HepG2 (cell line): ENCODE results near the gene INAFM2. TPM values are rescaled to one million over a fixed set of nuclear protein-coding genes. Genes with fewer than 3 reads are reported as not detected.
A peak's percentile ranks its signal among the peaks of the same experiment; 100 is the strongest.

Source experiments
- ATAC-seq: fragments of 200-7000 bp; cut with Tn5 transposase; 3 replicates; pipeline ENCODE4 v1.9.1; 2020; ENCODE audit warnings: mild to moderate bottlenecking, moderate library complexity
- BruUV-seq: library from RNA; stranded (reverse); fragments of 400-500 nt; replicated peaks from 2 replicates; lab custom pipeline; 2021; lab: Mats Ljungman, UMichigan
- CTCF ChIA-PET: fragments of 300-600 bp; formaldehyde crosslinking; extraction: SDS; loops from one replicate; lab custom pipeline; 2021; ENCODE audit warnings: low total read pairs, inconsistent platforms, low intra/inter-chr PET ratio; lab: Yijun Ruan, JAX
- POLR2A ChIA-PET: fragments of 350-600 bp; sonication (Branson Sonifier 250); formaldehyde crosslinking; loops from one replicate; lab custom pipeline; 2020; ENCODE audit warnings: antibody characterized with exemption, inconsistent platforms; lab: Yijun Ruan, JAX
- DNase-seq: peaks from one replicate; pipeline ENCODE4 v3.0.0-alpha.2; 2015; ENCODE audit warnings: low spot score
- FAIRE-seq: peaks from 3 replicates; lab custom pipeline; 2011; peaks lifted over from hg19 to GRCh38; lab: Jason Lieb, UNC
- H2AFZ ChIP-seq: one replicate; pipeline ENCODE4 v1.6.1; 2011; ENCODE audit warnings: low read length, inconsistent platforms
- H3K27ac ChIP-seq: fragments of 300-600 bp; 3 replicates; pipeline ENCODE4 v1.8.0; 2011; ENCODE audit warnings: mixed run types, mild to moderate bottlenecking, mixed read lengths, low read length, inconsistent platforms; ENCODE audit not compliant: insufficient read depth; ENCODE audit errors: extremely low read length
- H3K27me3 ChIP-seq, 2 experiments: fragments of 200-600 bp in 1 of 2; 2 replicates in 1 of 2; 3 replicates in 1 of 2; pipeline versions ENCODE4 v1.6.0 to v1.8.0; 2011; ENCODE audit warnings: low read length in 2 of 2, mild to moderate bottlenecking in 2 of 2, moderate library complexity in 2 of 2, inconsistent platforms in 1 of 2; ENCODE audit not compliant: insufficient read depth in 2 of 2, control insufficient read depth in 1 of 2
- H3K36me3 ChIP-seq, 2 experiments: fragments of 200-600 bp in 1 of 2; replicated peaks in 1 of 2; 2 replicates in 1 of 2; 3 replicates in 1 of 2; pipeline versions ENCODE4 v1.5.1 to v1.8.0; 2011; ENCODE audit warnings: low read length in 2 of 2, inconsistent platforms in 1 of 2; ENCODE audit not compliant: insufficient read depth in 2 of 2, control insufficient read depth in 1 of 2
- H3K4me1 ChIP-seq: 2 replicates; pipeline ENCODE4 v1.5.1; 2012; ENCODE audit warnings: low read length, inconsistent platforms; ENCODE audit not compliant: insufficient read depth
- H3K4me2 ChIP-seq: 2 replicates; pipeline ENCODE4 v1.6.0; 2011; ENCODE audit warnings: low read depth, low read length, inconsistent platforms
- H3K4me3 ChIP-seq, 3 experiments: fragments of 200-600 bp in 1 of 3; sonication (generic), shearing (Covaris generic) in 1 of 3; replicated peaks in 1 of 3; 2 replicates each; pipeline ENCODE4 v1.5.1; 2011 to 2016; ENCODE audit warnings: low read length in 3 of 3, inconsistent platforms in 2 of 3, low read depth in 2 of 3, mild to moderate bottlenecking in 2 of 3, control low read depth in 1 of 3, mixed read lengths in 1 of 3; ENCODE audit not compliant: insufficient read depth in 1 of 3
- H3K79me2 ChIP-seq: one replicate; pipeline ENCODE4 v1.6.1; 2011; ENCODE audit warnings: low read length, inconsistent platforms; ENCODE audit not compliant: insufficient read depth
- H3K9ac ChIP-seq: 2 replicates; pipeline ENCODE4 v1.6.0; 2011; ENCODE audit warnings: mild to moderate bottlenecking, low read depth, low read length, inconsistent platforms; ENCODE audit not compliant: insufficient read depth
- H3K9me3 ChIP-seq: 2 replicates; pipeline ENCODE4 v1.5.1; 2012; ENCODE audit warnings: mild to moderate bottlenecking, low read length
- H4K20me1 ChIP-seq: 2 replicates; pipeline ENCODE4 v1.6.0; 2011; ENCODE audit warnings: inconsistent platforms, mild to moderate bottlenecking, low read length, moderate library complexity; ENCODE audit not compliant: insufficient read depth
- GPN1 ChIP-seq: sonication (generic); formaldehyde crosslinking; IDR thresholded peaks from 2 replicates; pipeline ENCODE4 v1.5.1; 2020; ENCODE audit warnings: missing genetic modification reagents, borderline replicate concordance
- MAFK ChIP-seq, 2 experiments: IDR thresholded peaks in 1 of 2; conservative IDR thresholded peaks in 1 of 2; 2 replicates each; pipeline ENCODE4 v1.6.1; 2011; ENCODE audit warnings: improper control_type of control experiment in 2 of 2, low read length in 2 of 2
- MATR3 ChIP-seq: sonication (generic); formaldehyde crosslinking; IDR thresholded peaks from 2 replicates; pipeline ENCODE4 v1.4.0; 2020; ENCODE audit warnings: missing genetic modification reagents
- RFX5 ChIP-seq: IDR thresholded peaks from 2 replicates; pipeline ENCODE4 v1.6.1; 2011; ENCODE audit warnings: low read depth, low read length, improper control_type of control experiment
- SUZ12 ChIP-seq: fragments of 150-350 bp; IDR thresholded peaks from 2 replicates; pipeline ENCODE4 v1.6.1; 2014; ENCODE audit warnings: low read depth, low read length
- TCF7 ChIP-seq: sonication (generic); IDR thresholded peaks from 2 replicates; pipeline ENCODE4 v1.6.1; 2016; ENCODE audit warnings: antibody characterized with exemption, low read depth
- ZNF30 ChIP-seq: sonication (generic); formaldehyde crosslinking; IDR thresholded peaks from 2 replicates; pipeline ENCODE4 v1.5.0; 2020; ENCODE audit warnings: mild to moderate bottlenecking, missing genetic modification reagents
- ZNF776 ChIP-seq: sonication (generic); formaldehyde crosslinking; IDR thresholded peaks from 2 replicates; pipeline ENCODE4 v1.4.0; 2020; ENCODE audit warnings: mild to moderate bottlenecking, missing genetic modification reagents
- WGBS: methylation state at CpG from one replicate; pipeline ENCODE4 v1.1.6; 2017; ENCODE audit warnings: low lambda C conversion rate; 5-methylcytosine and 5-hydroxymethylcytosine counted together
- in situ Hi-C: cut with HindIII; loops from 2 replicates; pipeline ENCODE4 v1.10.0; 2017; ENCODE audit warnings: low pct_unique_long_range_greater_than_20kb; ENCODE audit not compliant: extremely low pct_ligation_motif_present
- intact Hi-C: fragments of 100-400 bp; cut with micrococcal nuclease; formaldehyde crosslinking; loops from one replicate; pipeline ENCODE4 v1.10.0; 2022; ENCODE audit not compliant: unreplicated experiment
- polyA plus RNA-seq, 8 experiments: library from polyadenylated mRNA; depleted of rRNA in 3 of 8; stranded (reverse) in 7 of 8; unstranded in 1 of 8; fragments of >200 nt; fragmentation: Illumina TruSeq in 4 of 8; extraction: Trizol in 4 of 8; gene quantifications; 2 replicates each; pipeline versions ENCODE4 v1.2.1 to v1.2.3, GENCODE V29; 2011 to 2016; ENCODE audit warnings: low read depth in 4 of 8, missing spikeins in 1 of 8, mixed read lengths in 1 of 8; ENCODE audit not compliant: insufficient read depth in 1 of 8
- total RNA-seq, 5 experiments: library from RNA; depleted of rRNA; stranded (reverse); fragments of >200 nt; fragmentation: Illumina TruSeq; extraction: Trizol; gene quantifications; 2 replicates each; pipeline ENCODE4 v1.2.3, GENCODE V29; 2016; ENCODE audit warnings: low read depth in 1 of 5
- TF ChIP-seq, protein P1 (sequence below): IDR thresholded peaks from 2 replicates; pipeline ENCODE4 v1.6.1; 2016; ENCODE audit warnings: mild to moderate bottlenecking, missing biosample characterization, missing genetic modification reagents

Gene INAFM2
- total and polyA plus RNA-seq, 2 of the 13 experiments (the other 11 are each of a cell fraction or from before 2014, with no cell fraction given): 5.5 to 6.5 TPM

DNA sequence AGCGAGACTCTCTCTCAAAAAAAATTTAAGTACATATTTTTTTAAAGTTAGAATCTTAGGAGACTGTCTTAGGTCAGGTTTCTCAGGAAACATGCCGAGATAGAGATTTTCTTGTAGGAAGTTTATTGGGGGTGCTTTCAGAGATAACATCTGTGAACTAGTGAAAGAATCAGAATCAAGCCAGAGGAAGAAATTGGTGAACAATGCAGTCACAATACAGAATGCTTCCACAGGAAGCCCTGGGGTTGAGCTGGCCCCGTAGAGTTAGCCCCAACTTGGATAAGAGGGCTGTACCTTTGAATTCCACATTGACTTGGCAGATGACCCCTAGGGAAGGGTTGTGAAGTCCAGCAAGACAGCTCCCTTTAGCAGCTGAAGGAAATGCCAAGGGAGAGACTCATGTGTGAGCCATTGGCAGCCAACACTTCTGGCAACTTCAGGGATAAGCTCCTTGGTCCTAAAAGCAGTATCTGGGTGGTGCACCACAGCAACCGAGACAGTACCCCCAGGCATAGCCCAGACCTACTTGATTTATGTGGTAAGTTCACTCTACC lies 8.7 kb upstream of the INAFM2 start:
- ATAC-seq (no peak), DNase-seq (no peak), FAIRE-seq (no peak)
- Histone ChIP-seq H3K4me1 (no peaks in the 10 kb centered on the region), H3K27me3 (peaks cover 1 to 42% of the 10 kb centered on the region in 2 experiments; a peak in 2 of 5 replicates), H3K4me3 (no peak overlapping the region), H3K36me3 (no peaks in the 10 kb centered on the region), H3K79me2 (no peaks in the 10 kb centered on the region), H3K27ac (no peak overlapping the region), H3K4me2 (no peak overlapping the region), H3K9ac (no peak overlapping the region), H3K9me3 (no peaks in the 10 kb centered on the region), H2AFZ (no peak overlapping the region), H4K20me1 (no peaks in the 10 kb centered on the region)
- CTCF ChIA-PET: no interaction called here
- TF ChIP-seq RFX5 (no peak), MATR3 (CRISPR knock-in tag) (no peak), SUZ12 (no peak), GPN1 (CRISPR knock-in tag) (no peak), TCF7 (no peak), ZNF776 (CRISPR knock-in tag) (no peak)
- TF ChIP-seq, protein P1, sequence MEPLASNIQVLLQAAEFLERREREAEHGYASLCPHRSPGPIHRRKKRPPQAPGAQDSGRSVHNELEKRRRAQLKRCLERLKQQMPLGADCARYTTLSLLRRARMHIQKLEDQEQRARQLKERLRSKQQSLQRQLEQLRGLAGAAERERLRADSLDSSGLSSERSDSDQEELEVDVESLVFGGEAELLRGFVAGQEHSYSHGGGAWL: no peak
- POLR2A ChIA-PET: no interaction called here
- intact Hi-C loops (no loop called here), in situ Hi-C loops (loop anchor here (5.0 kb wide), 1 partner anchor 37 kb away; no protein-coding TSS in a partner anchor)
- WGBS: 11% methylated on average over 4 of the region's 4 CpGs
- no TSS peak for BruUV-seq

GRCh38 chr15:40316931-40317330 lies 6.6 kb upstream of the INAFM2 start:
- Histone ChIP-seq H3K4me3 (no peak overlapping the region), H3K4me1 (peaks cover 17% of the 10 kb centered on the region), H3K4me2 (no peak overlapping the region), H2AFZ (no peak overlapping the region), H3K36me3 (no peaks in the 10 kb centered on the region), H3K79me2 (no peaks in the 10 kb centered on the region), H3K9ac (no peak overlapping the region), H3K9me3 (no peaks in the 10 kb centered on the region), H3K27me3 (peaks cover 1 to 29% of the 10 kb centered on the region in 2 experiments; a peak in 1 of 5 replicates), H4K20me1 (no peaks in the 10 kb centered on the region), H3K27ac (no peak overlapping the region)
- ChIA-PET POLR2A (no interaction called here), CTCF (no interaction called here)
- TF ChIP-seq ZNF30 (CRISPR knock-in tag) (no peak), MAFK (conservative IDR thresholded peaks at IDR 0.05 in 1 of 2, IDR thresholded peaks at IDR 0.05 in 1 of 2; ENCODE audit: low read length in 2 of 2) (peak; percentile 30 to 31; a peak in 1 of 4 replicates)
- DNase-seq (no peak), FAIRE-seq (no peak), ATAC-seq (no peak)
- in situ Hi-C loops (no loop called here), intact Hi-C loops (no loop called here)
- 19% methylated on average over 3 of the region's 3 CpGs for WGBS
- BruUV-seq: no TSS peak
